Globus pallidus (tissue), 1 donor: ENCODE data around the gene GANC.
"Not testable (repeated sequence)": the region's sequence is repeated elsewhere in the genome, so short reads cannot be mapped to it uniquely, and the experiment has no call there.

Experiments used
- DNase-seq: peaks from one replicate; pipeline ENCODE4 v3.0.0-alpha.2; 2015; ENCODE audit warnings: low spot score

Gene GANC

GRCh38 chr15:42282926-42283325 lies 9.9 kb downstream of the GANC start:
- no peak for DNase-seq

GRCh38 chr15:42283671-42284070 lies 10.7 kb downstream of the GANC start:
- DNase-seq: no peak

DNA sequence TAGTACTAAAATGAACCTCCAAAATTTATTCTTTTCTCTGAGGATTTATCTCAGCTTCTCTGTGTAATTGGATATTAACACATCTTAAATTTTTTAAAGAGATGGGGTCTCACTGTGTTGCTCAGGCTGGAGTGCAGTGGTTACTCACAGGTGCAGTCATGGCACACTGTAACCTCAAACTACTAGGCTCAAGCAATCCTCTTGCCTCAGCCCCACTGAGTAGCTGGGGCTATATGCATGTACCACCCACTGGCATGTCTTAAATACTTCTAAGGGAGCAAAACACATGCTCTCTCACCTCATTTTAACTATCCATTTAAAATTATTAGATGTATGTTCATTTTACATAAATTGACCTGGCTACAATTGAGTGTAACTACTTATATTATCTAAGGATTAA lies 11.6 kb downstream of the GANC start:
- no peak for DNase-seq

GRCh38 chr15:42285034-42285433 lies 12.0 kb downstream of the GANC start:
- DNase-seq: no peak

- DNase-seq: no peak
These were observed 13.5 kb downstream of the GANC start for GRCh38 chr15:42286445-42287029.

DNA sequence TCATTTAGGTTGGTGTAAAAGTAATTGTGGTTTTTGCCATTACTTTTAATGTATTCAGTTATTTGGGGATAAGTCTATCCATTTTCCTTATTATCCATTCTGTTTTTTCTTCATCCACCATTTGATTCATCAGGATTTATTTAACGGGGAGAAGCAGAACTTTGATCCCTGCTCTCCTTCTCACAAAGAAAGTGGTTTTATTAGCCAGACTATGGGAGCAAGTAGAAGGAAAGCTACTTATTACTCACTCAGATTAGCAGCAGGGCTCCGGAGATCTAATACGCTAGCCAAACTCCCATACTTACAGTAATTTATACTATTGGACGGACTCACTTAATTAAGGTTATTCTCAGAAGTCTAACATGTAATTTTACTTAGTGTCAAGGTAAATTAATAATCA lies 14.9 kb downstream of the GANC start:
- DNase-seq: no peak

- no peak for DNase-seq
These were observed 16.2 kb downstream of the GANC start for GRCh38 chr15:42289166-42289565.

DNA sequence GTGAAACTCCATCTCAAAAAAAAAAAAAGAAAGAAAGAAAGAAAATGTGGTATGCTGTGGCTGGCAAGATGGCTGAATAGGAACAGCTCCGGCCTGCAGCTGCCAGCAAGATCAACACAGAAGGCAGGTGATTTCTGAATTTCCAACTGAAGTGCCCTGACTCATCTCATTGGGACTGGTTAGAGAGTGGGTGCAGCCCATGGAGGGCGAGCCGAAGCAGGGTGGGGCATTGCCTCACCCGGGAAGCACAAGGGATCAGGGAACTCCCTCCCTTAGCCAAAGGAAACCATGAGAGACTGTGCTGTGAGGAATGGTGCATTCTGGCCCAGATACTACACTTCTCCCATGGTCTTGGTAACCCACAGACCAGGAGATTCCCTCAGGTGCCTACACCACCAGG lies 28.0 kb downstream of the GANC start:
- DNase-seq: not testable (repeated sequence)

DNA sequence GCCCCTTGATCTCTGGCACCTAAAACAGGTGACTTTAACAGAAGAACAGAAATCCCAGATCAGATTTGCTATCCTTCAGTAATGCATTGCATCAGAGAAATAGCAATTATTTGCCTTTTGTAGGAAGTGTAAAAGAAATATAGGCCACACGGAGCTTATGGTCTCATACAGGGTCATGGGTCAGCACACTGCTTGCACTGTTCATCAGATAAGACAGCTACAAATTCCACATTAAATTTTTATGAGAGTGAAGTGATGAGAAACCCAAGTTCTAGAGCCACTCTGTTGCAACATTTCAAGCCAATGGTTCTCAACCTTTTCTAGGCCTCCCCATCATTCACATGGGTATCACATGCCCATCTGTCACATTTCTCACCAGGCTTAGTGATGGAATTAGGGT lies 33.7 kb downstream of the GANC start:
- DNase-seq: no peak

- no peak for DNase-seq
These were observed 40.5 kb downstream of the GANC start for GRCh38 chr15:42313463-42313862.

DNA sequence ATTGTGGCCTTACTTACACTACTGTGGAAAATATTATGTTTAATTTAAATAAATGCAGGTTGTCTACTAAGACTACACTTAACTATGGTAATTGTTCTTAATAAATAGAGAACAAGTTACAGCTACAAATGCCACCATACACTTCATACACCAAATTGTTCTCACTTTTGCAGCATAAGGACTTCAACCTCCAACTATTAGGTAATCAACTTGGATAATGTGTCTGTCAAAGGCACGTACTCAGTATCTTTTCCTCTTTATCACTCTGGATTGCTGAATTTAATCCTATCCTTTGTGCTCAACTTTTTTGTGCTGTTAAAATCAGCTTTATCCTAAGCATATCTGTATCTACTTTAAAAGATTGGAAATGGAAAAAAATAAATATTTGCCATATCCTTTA lies 41.8 kb downstream of the GANC start:
- no peak for DNase-seq

GRCh38 chr15:42315521-42315920 lies 42.5 kb downstream of the GANC start:
- no peak for DNase-seq

GRCh38 chr15:42316282-42316805 lies 43.3 kb downstream of the GANC start:
- DNase-seq: not testable (repeated sequence)

GRCh38 chr15:42319206-42319605 lies 46.2 kb downstream of the GANC start:
- DNase-seq: peak; percentile 1

GRCh38 chr15:42324308-42324707 lies 51.3 kb downstream of the GANC start:
- DNase-seq: no peak

GRCh38 chr15:42329161-42329560 lies 56.2 kb downstream of the GANC start:
- DNase-seq: peak; percentile 15

DNA sequence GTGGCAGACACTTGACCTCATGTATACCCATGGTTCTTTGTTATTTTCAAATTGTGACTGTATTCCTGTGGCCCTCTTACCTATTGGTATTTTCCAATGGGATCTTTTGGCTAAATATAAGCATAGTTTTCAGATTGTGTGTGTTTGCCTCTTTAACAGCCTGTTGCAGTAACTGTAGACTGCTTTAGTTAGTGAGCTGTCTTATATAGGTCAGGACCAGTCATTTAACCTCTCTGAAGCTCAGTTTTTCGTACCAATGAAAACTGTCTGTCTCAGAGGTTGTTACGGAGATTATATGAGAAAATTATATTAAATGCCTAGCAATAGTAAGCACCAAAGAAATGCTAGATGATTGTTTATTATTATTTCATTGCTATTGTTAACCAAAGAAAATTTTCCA lies 57.0 kb downstream of the GANC start:
- no peak for DNase-seq

DNA sequence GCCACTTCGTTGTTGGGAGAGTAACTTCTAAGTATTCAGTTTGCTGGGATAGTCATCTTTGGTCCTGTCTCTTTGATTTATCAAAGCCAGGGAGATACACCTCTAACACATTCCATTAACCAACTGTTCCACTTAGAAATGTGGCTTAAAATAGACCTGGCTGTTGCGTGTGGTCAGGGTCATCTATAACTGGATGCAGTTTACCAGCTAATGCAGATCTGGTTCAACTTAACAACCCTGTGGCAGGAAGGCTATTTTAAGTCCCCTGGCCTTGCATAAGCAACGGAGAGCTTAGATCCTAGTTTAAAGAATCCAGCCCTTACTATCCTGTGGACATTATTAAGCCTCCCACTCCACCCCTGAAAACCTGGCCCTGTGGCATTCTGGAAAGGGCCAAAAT lies 58.2 kb downstream of the GANC start:
- DNase-seq: no peak

DNA sequence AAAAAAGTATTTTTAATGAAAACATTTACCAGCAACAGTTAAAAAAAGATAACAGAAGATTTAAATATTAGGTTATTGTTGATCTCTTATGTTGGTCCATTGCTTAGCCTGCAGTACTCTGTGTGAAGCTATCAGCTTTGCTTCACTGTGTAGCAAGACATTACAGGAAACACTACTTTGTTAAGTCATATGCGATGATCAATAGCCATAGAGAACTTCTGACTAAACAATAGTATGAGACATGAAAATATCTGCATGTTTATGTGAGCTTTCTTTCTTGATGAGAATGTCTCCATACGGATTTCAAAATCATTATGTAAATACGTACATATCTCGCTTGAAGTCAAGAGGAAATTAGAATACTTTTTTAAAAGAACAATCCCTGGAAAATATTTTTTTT lies 59.3 kb downstream of the GANC start:
- no peak for DNase-seq

DNA sequence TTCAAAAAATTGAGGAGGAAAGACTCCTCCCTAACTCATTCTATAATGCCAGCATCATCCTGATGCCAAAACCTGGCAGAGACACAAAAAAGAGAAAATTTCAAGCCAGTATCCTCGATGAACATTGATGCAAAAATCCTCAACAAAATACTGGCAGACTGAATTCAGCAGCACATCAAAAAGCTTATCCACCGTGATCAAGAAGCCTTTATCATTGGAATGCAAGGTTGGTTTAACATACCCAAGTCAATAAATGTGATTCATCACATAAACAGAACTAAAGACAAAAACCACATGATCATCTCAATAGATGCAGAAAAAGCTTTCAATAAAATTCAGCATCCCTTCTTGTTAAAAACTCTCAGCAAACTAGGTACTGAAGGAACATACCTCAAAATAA lies 62.1 kb downstream of the GANC start:
- DNase-seq: no peak

GRCh38 chr15:42336650-42337049 lies 63.6 kb downstream of the GANC start:
- DNase-seq: not testable (repeated sequence)

DNA sequence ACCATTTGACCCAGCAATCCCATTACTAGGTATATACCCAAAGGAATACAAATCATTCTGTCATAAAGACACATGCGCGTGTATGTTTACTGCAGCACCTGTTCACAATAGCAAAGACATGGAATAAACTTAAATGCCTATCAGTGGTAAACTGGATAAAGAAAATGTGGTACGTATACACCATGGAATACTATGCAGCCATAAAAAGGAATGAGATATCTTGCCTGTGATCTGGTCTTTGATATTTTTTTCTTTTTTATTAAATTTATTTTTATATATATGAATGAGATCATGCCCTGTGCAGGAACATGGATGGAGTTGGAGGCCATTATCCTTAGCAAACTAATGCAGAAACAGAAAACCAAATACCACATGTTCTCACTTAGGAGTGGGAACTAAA lies 64.1 kb downstream of the GANC start:
- DNase-seq: not testable (repeated sequence)

- no peak for DNase-seq
These were observed 65.5 kb downstream of the GANC start for GRCh38 chr15:42338500-42338899.

DNA sequence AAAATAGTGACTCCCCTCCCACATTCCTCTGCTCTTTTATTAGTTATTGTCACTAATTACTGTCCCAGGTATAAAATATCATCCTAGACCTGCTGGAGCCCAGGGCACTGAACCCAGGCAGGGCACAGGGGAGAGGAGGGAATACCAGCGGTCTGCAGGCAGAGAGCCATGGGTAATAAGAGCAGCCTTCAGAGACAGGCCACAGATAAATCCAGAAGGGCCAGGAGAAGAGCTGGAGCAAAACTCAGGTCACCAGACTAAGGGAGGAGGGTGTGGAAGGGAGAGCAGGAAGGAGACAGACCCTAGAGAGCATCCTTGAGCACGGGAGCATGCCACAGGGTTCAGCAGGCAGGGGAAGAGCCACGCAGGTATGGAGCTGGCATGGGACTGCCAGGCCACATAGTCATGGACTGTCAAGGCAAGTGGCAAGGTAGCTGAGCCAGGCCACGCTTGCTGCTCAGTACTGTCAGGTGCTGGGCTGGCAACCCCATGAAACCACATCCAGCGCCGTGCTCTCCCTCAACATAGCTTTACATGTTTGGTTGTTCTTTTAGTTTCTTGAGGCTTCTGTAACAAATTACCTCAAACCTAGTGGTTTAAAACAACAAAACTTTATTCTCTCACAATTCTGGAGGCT lies 70.7 kb downstream of the GANC start:
- no peak for DNase-seq
